Esophagus muscularis mucosa (tissue), 4 donors: ENCODE results near the gene ALKBH5. TPM values are rescaled to one million over a fixed set of nuclear protein-coding genes. Genes with fewer than 3 reads are reported as not detected.

Source experiments
- DNase-seq: peaks from one replicate; pipeline ENCODE4 v3.0.0-alpha.2; 2017; ENCODE audit errors: extremely low spot score
- H3K27ac ChIP-seq, 4 donors: fragments of 200-600 bp; sonication (generic); replicated peaks in 1 of 4; 1 replicate in 3 of 4; 2 replicates in 1 of 4; pipeline ENCODE4 v1.5.1; 2016 to 2019; ENCODE audit warnings: mild to moderate bottlenecking in 1 of 4
- H3K27me3 ChIP-seq, 4 donors: fragments of 200-600 bp; sonication (generic); one replicate each; pipeline versions ENCODE4 v1.5.1 to v1.6.0; 2016 to 2019
- H3K36me3 ChIP-seq, 4 donors: fragments of 200-600 bp; sonication (generic); one replicate each; pipeline ENCODE4 v1.5.1; 2016 to 2019
- H3K4me1 ChIP-seq, 4 donors: fragments of 200-600 bp; sonication (generic); one replicate each; pipeline ENCODE4 v1.5.1; 2016 to 2019
- H3K4me3 ChIP-seq, 4 donors: fragments of 200-600 bp; sonication (generic); 1 replicate in 2 of 4; 2 replicates in 2 of 4; pipeline ENCODE4 v1.5.1; 2016 to 2019; ENCODE audit warnings: mild to moderate bottlenecking in 4 of 4, moderate library complexity in 1 of 4
- H3K9me3 ChIP-seq, 4 donors: fragments of 200-600 bp; sonication (generic); 1 replicate in 3 of 4; 2 replicates in 1 of 4; pipeline ENCODE4 v1.5.1; 2016 to 2019
- CTCF ChIP-seq, 3 experiments: fragments of 200-600 bp in 2 of 3; fragments of 450-650 bp in 1 of 3; sonication (generic) in 2 of 3; IDR thresholded peaks; one replicate each; pipeline ENCODE4 v1.5.1; 2017 to 2019; ENCODE audit warnings: antibody characterized with exemption in 3 of 3, mild to moderate bottlenecking in 2 of 3, moderate library complexity in 1 of 3
- EP300 ChIP-seq: sonication (generic); formaldehyde crosslinking; IDR thresholded peaks from one replicate; pipeline ENCODE4 v1.6.1; 2017; ENCODE audit warnings: antibody characterized with exemption
- POLR2A ChIP-seq: fragments of 450-650 bp; IDR thresholded peaks from one replicate; pipeline ENCODE4 v1.6.1; 2017; ENCODE audit warnings: antibody characterized with exemption, moderate library complexity, mild to moderate bottlenecking, low read depth
- POLR2AphosphoS5 ChIP-seq, 2 donors: sonication (generic); formaldehyde crosslinking; IDR thresholded peaks; one replicate each; pipeline ENCODE4 v1.6.1; 2017; ENCODE audit warnings: antibody characterized with exemption in 2 of 2
- WGBS: methylation state at CpG from one replicate; pipeline ENCODE4 v1.1.5; 2018; 5-methylcytosine and 5-hydroxymethylcytosine counted together
- intact Hi-C: fragments of 100-400 bp; cut with DNase I; formaldehyde crosslinking; loops from one replicate; pipeline ENCODE4 v1.15.1; 2023
- total RNA-seq, 4 donors: library from RNA; depleted of rRNA; stranded (reverse); fragments of >200 nt; gene quantifications; one replicate each; pipeline versions ENCODE4 v1.1.0 to v1.2.1, GENCODE V29; 2016

Gene ALKBH5
- total RNA-seq, 4 donors from 2014 or later: 120 to 197 (median 151) TPM

GRCh38 chr17:18197535-18198194 lies 14.0 kb downstream of the ALKBH5 start:
- peaks cover 19 to 81% (median 68%) of the 10 kb centered on the region in 4 donors for H3K36me3 ChIP-seq
- peaks cover 68 to 98% (median 79%) of the 10 kb centered on the region in 4 donors for H3K4me1 ChIP-seq
- DNase-seq: no peak
- no peak for TF ChIP-seq POLR2A
- TF ChIP-seq CTCF (IDR thresholded peaks at IDR 0.05): no peak
- TF ChIP-seq POLR2AphosphoS5 (IDR thresholded peaks at IDR 0.05): no peak
- no peak for TF ChIP-seq EP300
- H3K4me3 ChIP-seq: no peak overlapping the region
- H3K27me3 ChIP-seq: no peaks in the 10 kb centered on the region
- intact Hi-C loops: no loop called here
- 93% methylated on average over 3 of the region's 3 CpGs for WGBS
- H3K9me3 ChIP-seq: no peaks in the 10 kb centered on the region
- no peak overlapping the region for H3K27ac ChIP-seq

- Histone ChIP-seq H3K4me3 (no peak overlapping the region), H3K27ac (no peak overlapping the region), H3K36me3 (peaks cover 19 to 86% (median 66%) of the 10 kb centered on the region in 4 donors), H3K27me3 (no peaks in the 10 kb centered on the region), H3K9me3 (no peaks in the 10 kb centered on the region), H3K4me1 (peaks cover 60 to 98% (median 77%) of the 10 kb centered on the region in 4 donors)
- 14% methylated on average over 4 of the region's 4 CpGs for WGBS
- DNase-seq: no peak
- no peak for TF ChIP-seq CTCF (IDR thresholded peaks at IDR 0.05)
- TF ChIP-seq POLR2A: no peak
- no peak for TF ChIP-seq EP300
- no peak for TF ChIP-seq POLR2AphosphoS5 (IDR thresholded peaks at IDR 0.05)
- intact Hi-C loops: no loop called here
Measured at GRCh38 chr17:18198530-18198929, 14.9 kb downstream of the ALKBH5 start.

- intact Hi-C loops: no loop called here
- no peak overlapping the region for H3K27ac ChIP-seq
Measured at GRCh38 chr17:18201108-18201507, 17.5 kb downstream of the ALKBH5 start.

GRCh38 chr17:18203308-18203707 lies 19.7 kb downstream of the ALKBH5 start:
- no peaks in the 10 kb centered on the region for H3K9me3 ChIP-seq
- H3K27me3 ChIP-seq: no peaks in the 10 kb centered on the region
- TF ChIP-seq POLR2AphosphoS5 (IDR thresholded peaks at IDR 0.05) (no peak), CTCF (IDR thresholded peaks at IDR 0.05) (no peak), POLR2A (no peak), EP300 (no peak)
- no peak overlapping the region for H3K27ac ChIP-seq
- H3K4me3 ChIP-seq: no peak overlapping the region
- H3K4me1 ChIP-seq: peaks cover 27 to 72% (median 53%) of the 10 kb centered on the region in 4 donors
- peaks cover 16 to 92% (median 65%) of the 10 kb centered on the region in 4 donors for H3K36me3 ChIP-seq
- 88% methylated on average over 6 of the region's 7 CpGs for WGBS
- intact Hi-C loops: no loop called here
- no peak for DNase-seq

More at GRCh38 chr17:18201108-18201507, 17.5 kb downstream of the ALKBH5 start:
- no peaks in the 10 kb centered on the region for H3K27me3 ChIP-seq
- 88% methylated on average over 4 of the region's 4 CpGs for WGBS
- TF ChIP-seq POLR2A: no peak
- TF ChIP-seq POLR2AphosphoS5 (IDR thresholded peaks at IDR 0.05): no peak
- no peak for TF ChIP-seq EP300
- no peak for TF ChIP-seq CTCF (IDR thresholded peaks at IDR 0.05)
- no peak for DNase-seq
- H3K9me3 ChIP-seq: no peaks in the 10 kb centered on the region
- H3K4me3 ChIP-seq: no peak overlapping the region
- H3K4me1 ChIP-seq: peaks cover 48 to 93% (median 68%) of the 10 kb centered on the region in 4 donors
- H3K36me3 ChIP-seq: peaks cover 10 to 92% (median 65%) of the 10 kb centered on the region in 4 donors
